GM19351 (cell line): ENCODE measurements around the gene GLI3.

Source experiments
- ATAC-seq: cut with Tn5 transposase; IDR thresholded peaks from one replicate; pipeline ENCODE4 v1.9.1; 2021; ENCODE audit warnings: mild to moderate bottlenecking, moderate library complexity; ENCODE audit not compliant: unreplicated experiment

Gene GLI3

DNA sequence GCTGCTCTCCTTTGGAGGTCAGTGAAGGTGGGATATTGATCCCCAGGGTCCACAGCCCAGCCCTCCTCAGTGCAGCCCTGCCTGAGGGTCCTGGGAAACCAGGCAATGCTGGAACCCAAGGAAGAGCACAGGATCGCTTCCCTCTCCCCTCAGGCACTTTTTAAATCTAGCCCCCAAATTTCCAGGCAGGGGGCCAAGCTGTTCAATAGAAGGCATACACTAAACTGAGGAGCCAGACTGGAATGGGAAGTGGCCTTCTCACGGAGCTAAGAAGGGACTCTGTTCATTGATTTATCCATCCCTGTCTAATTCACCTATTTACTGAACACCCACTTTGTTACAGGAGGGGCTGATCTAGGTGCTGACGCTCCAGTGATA lies 60.3 kb downstream of the GLI3 start:
- no peak for ATAC-seq

DNA sequence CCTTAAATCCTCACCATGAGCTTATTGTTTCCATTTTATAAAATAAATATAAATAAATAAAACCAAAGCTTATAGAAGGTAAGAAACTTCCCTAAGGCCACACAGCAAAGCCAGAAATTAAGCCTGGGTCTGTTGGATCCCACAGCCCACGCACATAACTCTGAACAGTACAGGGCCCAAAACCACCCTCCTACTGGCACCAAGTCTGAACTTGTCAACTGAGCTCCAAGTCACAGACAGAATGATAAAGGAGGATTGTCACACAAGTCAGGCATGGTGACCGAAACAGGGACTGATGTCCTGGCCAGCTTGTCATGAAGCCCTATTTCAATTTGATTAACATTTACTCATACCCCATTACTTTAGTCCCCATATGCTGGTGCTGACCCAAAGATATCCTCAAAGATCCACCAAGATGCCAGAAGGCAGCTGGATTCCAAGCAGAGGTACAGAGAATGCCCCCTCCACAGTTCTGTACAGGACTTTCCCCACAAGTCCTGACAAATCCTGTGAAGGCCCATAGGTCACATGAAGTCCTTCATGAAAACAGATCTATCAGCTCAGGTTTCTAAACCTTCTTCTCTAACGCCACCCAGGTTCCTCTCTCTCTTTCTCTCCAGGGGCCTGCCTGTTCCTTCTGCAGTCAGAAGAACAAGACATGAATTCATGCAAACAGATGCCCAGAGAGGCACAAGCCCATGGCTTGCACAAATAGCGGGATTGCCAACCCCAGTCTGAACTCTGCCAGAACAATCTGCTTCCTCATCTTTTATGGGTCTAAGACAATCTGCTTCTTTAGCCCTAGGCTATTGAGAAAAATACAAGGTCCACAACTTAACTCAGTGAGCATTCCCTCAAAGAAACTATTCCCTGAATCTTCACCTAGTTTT lies 60.9 kb downstream of the GLI3 start:
- no peak for ATAC-seq

DNA sequence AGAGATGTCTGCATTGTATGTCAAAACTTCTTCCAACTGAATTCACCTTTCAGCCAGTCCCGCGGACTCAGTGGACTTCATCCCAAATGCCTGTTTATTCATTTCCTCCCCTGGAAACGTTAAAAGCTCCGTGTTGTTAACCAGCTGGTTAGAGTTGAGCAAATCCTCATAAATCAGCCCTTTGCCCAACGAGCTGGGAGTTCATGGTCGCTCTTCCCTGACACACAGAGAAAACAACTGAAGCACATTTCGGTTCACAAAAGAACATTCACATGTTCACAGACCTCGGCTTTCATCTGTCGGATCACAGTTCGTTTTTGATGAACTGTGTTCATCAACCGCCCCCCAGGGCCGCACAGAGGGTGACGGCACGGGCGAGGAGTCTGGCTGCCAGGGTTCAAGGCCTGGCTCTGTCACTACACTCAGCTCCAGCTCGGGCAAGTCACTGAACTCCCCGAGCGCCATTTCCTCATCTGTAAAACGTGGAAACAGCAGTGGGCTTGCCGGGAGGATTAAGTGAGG lies 62.6 kb downstream of the GLI3 start:
- no peak for ATAC-seq

DNA sequence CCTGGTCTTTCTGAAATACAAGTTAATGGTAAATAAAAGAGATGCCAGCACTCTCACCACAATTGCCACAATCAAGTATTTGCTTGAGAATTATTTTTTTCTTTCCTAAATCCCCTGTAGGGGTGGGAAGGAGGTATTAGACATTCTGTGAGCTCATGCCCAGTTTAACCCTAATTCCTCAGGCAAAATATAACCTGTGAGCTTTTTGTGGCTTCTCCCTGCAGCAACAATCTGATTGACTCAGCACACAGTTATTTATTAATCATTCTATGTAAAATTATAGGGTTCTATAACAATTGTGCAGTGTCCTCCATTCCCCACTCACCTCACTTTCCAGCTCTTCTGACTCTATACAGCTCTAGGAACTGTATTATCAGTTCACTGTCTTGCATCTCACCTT lies 66.3 kb downstream of the GLI3 start:
- ATAC-seq = no peak

DNA sequence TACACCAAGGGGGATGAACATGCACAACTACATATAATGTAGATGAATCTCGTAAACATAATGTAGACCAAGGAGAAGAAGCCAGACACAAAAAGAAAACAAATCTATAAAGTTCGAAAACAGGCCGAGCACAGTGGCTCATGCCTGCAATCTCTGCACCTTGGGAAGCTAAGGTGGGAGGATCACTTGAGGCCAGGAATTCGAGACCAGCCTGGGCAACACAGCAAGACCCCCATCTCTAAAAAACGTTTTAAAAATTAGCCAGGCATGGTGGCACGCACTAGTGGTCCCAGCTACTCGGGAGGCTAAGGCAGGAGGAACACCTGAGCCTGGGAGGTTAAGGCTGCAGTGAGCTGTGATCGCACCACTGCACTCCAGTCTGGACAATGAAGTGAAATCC lies 68.5 kb downstream of the GLI3 start:
- no peak for ATAC-seq

DNA sequence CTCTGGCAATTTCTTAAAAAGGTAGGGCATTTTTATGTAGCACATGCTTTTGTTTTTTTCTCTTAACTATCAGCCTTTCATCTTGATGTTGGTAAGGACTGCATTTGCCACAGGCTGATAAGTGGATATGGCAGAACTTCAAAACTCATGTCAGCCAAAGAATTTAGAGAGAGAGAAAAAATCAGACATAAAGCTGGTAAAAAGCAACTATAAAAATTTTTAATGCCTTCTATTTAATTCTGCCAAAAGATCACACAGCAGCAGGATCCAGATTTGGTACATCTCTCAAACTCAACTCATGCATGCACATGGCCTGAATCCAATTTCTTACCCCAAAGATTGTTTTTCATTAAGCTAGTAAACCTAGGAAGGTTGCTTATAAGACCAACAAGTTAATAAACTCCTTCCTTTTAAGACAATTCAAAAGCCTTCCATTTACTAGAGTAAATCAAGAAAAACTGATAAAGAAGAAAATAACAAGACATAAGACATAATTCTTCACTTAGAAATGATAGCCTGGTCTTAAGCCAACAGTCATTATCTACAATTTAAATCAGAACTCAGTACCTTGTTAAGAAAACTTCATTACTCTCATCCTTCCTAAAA lies 69.3 kb downstream of the GLI3 start:
- ATAC-seq = no peak

DNA sequence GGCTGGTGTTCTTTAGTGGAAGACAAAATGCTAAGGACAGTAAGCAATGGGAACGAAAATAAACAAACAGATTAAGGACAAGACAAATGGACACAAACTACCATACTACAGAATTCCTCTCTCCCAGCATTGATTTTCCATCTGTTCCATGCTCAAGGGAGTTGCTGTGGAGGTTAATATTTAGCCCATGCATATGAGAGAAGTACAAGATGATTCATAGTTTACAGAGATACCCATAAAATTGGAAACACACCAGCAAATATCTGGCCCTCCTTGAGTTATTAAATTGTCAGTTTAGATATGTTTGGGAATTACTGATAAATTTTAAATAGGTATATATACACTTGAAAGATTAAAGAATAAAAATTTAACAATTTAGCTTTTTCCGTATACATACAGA lies 69.8 kb downstream of the GLI3 start:
- no peak for ATAC-seq

DNA sequence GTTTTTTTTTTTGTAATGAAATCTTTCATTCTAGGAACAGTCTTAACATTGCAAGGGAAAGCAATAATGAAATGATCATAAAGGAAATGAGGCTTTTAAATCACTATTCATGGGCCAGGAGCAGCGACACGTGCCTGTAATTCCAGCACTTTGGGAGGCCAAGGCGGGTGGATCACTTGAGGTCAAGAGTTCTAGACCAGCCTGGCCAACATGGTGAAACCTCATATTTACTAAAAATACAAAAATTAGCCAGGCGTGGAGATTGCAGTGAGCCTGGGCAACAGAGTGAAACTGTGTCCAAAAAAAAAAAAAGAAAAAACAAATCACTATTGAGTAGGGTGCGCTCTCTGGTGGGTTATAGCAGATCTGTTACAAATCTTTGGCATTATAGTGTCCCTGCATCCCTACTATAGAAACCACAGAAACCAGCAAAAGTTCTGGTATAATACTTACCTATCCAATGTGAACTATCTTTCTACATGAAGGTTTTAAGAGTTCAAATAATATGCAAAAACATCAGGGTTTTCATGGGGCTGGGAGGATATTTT lies 72.1 kb downstream of the GLI3 start:
- ATAC-seq = no peak

DNA sequence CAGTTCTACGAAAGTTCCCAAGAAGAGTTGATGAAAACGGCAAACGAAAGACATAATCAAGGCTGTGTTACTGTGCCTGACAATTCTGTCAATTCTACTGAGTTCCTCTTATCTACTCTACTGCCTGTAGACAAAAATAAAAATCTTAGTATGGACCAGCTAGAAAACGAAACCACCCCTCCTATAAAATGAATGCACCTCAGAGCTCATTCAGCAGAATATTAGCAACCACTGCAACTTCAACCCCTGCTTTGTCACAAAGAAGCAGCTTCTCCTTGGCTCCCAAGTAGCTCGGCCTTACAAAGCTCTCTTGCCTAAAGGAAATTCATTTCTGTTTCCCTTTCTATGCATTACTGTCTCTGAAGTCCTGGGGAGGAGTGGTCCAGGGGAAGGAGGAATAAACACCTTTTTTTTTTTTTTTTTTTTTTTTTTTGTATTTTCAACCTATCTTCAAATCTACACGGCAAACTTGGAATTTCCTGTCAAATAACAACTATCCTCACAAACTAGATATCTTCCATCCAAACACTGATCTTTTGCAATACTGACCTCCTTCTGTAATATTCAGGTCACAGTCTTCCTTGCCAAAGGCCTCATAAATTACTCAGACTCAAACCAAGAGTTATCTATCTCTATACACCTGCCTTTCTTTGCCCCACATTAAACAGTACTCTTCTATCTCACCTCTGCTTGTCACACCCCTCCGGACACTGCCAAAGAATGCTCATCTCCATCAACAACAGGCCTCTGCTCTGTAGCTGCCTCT lies 74.3 kb downstream of the GLI3 start:
- ATAC-seq = no peak

DNA sequence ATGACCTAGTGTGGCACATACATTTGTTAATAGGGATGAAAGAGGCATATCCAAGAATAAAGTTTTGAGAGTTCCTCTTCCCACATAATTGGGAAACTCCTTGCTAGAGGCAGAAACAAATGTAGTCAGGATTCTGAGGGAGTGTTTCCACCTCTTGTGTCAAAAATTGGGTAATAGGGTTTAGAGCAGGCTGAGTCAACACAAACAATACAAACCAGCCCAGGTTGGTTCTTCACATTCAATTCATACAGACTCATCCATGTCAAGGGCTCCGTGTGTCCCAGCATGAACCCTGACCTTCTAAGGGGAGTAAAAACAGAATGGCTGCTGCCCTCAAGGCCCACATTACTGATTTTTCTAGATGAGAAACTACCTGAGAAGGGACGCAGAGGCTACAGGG lies 75.3 kb downstream of the GLI3 start:
- ATAC-seq = no peak

DNA sequence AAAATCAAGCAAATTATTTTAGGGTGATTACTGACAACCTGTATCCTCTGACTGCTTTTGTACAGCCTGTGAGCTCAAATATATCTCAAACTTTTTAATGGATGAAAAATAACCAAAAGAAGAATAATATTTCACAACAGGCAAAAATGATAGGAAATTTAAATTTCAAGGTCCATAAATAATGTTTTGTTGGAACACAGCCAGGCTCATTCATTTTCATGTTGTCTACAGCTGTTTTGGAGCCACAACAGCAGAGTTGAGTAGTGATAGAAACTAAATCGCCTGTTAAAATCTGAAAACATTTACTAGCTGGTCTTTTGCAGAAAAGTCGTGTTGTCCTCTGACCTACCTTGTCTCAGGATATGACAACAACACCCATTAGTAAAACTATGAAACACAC lies 75.9 kb downstream of the GLI3 start:
- ATAC-seq = no peak

DNA sequence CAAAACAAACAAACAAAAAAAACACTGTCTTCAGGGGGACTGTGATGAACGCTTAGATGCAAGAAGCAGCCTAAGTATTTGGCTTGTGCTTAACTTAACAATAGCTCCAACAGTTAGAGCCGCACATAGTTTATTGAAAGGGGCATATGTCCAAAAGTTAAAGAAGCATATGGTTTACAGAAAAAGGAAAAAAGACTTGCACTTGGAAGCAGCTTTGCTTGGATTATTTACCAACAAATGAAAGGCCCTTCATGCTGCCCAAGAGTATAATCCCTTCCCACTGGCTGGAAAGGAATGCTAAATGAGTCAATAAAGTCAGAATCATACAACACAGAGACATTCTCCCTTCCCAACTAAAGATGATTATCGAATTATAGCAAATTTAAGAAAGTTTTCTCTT lies 77.9 kb downstream of the GLI3 start:
- ATAC-seq = no peak

DNA sequence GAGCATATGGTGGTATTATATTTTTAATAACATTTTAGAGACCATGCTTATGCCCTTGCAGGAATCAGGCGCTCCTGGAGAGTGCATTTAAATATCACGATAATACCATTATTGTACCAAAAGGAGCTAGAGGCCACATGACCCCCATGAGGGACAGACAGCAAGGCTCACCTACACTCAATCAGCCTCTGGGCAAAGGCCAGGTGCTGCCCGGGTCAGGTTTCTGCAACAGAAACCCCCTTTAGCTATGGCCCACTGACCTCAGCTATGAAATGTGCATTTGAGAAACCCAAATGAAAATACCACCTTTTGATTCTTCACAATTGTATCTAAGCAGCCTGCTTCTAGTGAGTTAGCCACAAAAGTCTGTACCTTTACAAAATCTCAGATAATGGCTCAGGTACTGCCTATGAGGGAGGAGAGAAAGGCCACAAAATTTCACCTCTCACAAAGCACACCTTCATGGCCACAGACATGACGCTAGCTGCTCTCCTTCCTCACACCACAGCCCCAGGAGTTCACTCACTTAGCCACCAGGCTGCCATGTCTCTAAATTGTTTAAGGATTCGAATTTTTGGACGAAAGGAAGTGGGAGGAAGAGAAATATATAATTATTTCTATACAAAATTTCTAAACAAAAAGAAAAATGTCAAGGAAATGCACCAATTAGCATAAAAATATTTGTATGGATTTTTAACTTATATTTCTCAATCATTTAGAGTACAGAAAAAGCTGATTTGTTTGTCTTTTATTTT lies 79.9 kb downstream of the GLI3 start:
- ATAC-seq = no peak

DNA sequence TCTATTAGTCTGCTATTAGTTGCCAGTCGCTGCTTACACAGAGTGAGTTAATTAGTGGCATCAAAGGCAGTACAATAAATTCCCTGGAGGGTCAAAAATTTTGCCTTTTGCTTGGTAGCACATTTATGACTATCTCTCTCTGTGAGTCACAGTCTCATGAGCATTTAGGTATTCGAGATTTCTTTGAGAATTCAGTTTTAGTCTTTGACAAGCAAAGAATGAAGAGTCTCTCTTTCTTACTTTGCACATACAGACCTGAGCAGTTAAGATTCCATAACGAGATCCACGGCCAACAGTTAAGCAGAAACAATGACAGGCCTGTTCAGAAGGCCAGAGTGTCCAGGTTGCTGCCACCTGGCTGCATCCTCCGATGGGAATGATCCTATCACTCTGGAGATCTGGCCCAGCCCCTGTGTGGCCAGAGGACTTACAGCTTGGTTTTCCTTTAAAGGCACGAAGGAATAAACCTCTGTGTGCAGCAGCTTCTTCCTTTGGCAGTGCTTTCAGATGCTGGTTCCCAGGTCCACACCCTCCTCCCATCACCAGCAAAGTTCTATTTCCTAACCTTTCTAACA lies 80.6 kb downstream of the GLI3 start:
- no peak for ATAC-seq

DNA sequence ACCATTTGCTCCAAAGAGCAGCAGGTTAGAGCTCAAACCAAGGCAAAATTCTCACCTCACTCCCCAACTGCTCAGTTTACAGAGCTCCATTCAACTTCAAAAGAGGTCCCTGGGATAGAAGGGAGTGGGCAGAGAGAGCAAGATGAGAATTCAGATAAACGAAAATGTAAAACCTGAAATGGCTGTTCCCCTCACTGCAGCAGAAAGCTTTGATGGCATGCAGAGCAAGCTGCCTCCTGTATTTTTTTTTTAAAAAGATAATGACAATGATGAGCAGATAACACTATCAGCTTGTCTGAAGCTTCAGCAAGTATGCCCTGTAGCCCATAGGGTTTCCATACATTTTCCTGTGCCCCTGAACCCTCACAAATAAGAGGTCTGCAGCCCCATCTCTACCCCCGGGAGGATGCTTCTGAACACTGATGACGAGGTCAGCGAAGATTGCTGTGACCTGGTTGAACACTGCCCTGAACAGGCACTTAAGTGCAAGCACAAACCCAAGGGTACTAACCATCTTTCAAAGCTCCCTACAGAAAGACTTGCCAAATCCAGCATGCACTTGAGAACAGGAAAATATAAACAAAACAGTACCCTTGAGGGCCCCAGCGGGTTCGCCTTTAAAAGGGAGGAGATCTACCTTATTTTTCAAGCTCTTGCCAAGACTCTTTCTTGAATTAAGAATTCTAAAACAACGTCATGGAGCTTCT lies 81.3 kb downstream of the GLI3 start:
- ATAC-seq = no peak

DNA sequence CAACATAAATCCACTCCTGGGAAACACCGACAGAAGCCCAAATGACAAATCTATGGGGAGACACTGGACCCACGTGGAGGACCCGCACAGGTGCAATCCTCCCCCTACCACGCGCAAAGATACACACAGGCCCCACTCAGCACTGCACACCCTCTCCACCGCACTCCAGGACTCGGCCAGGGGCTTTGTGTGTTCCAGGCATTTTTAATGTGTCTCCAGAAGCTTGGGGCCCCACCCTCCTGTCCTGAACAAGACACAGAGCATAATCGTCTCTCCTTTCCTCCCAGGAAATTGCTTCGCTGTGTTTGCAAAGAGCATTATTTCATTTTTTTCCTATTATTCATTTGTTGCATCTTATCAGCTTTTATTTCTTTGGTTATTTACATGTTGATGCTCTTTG lies 82.8 kb downstream of the GLI3 start:
- no peak for ATAC-seq

DNA sequence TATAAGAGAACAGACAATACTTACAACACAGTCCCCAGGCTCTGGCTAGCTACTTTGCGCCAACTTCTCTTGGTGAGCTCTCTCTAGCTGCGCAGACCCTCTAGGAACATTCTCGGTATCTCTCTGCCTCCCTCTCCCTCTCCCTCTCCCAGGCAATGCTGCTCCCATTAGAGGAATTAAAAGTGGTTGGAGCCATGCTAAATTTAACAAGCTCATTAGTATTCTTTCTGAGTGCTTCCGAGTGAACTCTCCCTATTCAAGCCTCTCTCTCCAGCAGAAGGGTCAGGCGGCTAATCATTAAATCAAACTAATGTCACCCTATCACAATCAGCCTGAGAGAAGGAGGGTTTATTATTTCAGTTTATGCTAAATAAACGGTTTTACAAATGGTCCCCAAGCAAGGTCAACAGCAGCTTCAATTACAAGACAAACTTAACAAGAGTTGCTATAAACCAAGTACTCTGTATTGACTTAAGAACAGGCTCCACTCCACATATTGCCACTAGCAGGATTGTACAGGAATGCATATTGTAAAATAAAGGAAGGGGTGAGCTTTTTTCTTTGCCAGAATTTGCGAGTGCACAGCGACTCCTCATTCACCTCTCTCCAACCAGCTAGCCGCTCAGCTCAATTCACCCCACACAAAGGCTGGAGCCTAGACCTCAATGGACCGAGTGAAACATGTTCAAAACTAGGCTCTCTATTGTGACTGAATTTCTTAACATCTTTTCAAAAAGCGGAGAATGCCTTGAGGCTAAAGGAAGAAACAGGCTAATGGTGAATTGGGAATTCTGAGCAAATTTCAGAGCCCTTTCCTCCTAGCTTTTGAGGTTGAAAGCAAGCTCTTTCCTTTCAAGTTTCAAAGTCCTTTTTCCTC lies 84.4 kb downstream of the GLI3 start:
- no peak for ATAC-seq

DNA sequence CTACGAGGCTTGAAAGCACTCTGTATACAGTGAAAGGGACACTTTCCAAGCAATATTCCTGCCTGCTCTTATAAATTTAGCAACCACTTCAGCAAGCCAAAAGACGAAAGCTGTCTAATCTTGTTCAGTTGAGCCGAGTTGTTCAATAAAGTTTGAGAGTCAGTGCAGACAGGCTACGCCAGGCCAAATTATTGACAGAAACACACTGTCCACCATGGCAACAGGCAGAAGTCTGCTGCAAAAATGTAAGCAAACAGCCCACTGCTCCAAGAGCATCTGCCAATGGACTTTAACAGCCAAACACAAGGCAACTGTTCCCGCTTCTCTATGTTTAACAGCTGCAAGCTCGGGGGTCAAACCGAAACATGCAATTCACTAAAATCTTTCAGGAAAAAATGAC lies 85.7 kb downstream of the GLI3 start:
- ATAC-seq = no peak

DNA sequence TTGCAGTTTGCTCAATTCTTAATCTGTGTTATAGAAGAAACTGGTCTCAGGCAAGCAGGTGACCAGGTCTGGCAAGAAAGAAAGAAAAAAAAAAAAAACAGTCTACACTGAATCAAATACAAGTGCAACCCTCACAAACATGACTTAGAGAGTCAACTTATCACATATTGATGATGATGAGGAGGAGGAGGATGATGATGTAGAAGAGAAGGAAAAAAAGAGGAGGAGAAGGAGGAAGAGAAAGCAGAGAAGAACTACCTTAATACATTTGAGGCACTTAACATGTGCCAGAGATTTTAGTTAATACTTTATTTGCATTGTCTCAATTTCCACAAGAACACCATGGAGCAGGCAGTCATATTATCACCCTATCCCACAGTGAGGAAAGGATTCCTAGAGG lies 91.5 kb downstream of the GLI3 start:
- ATAC-seq = no peak
